ENCODE results near the gene PTPRK. TPM values are rescaled to one million over a fixed set of nuclear protein-coding genes. Genes with fewer than 3 reads are reported as not detected.

Gene PTPRK
- total and polyA plus RNA-seq, 2 donors (not counting 1 experiment from before 2014, with no cell fraction given) = 16.2 to 18.7 TPM

GRCh38 chr6:128074567-128074966 is 445.8 kb downstream of the PTPRK start:
- Mint-ChIP-seq H3K4me3 (no peak overlapping the region), H3K9me3 (ENCODE audit: insufficient read depth) (no peaks in the 10 kb centered on the region), H3K4me1 (no peaks in the 10 kb centered on the region), H3K27me3 (no peaks in the 10 kb centered on the region), H3K27ac (no peak overlapping the region)
- ChIA-PET CTCF (no interaction called here), POLR2A (no interaction called here)
- Histone ChIP-seq H3K4me1 (ENCODE audit: control insufficient read depth in 2 of 2, insufficient read depth in 2 of 2, low read length in 2 of 2) (no peaks in the 10 kb centered on the region), H2AFZ (ENCODE audit: insufficient read depth, low read depth, low read length, poor library complexity, severe bottlenecking) (no peak overlapping the region), H3K79me2 (ENCODE audit: control insufficient read depth, insufficient read depth, low read length) (no peaks in the 10 kb centered on the region), H3K9me3 (ENCODE audit: control extremely low read depth in 1 of 3, control insufficient read depth in 2 of 3, insufficient read depth in 1 of 3, low read length in 2 of 3) (no peaks in the 10 kb centered on the region), H3K4me3 (ENCODE audit: control extremely low read depth in 1 of 5, extremely low read depth in 1 of 5, insufficient read depth in 1 of 5, low read depth in 2 of 5, low read length in 4 of 5) (no peak overlapping the region), H3K9ac (ENCODE audit: low read length) (no peak overlapping the region), H3K27ac (ENCODE audit: low read length in 2 of 2) (no peak overlapping the region), H4K20me1 (ENCODE audit: control insufficient read depth, insufficient read depth, low read length, poor library complexity, severe bottlenecking) (no peaks in the 10 kb centered on the region), H3K4me2 (replicated peaks; ENCODE audit: low read depth, low read length, poor library complexity, severe bottlenecking) (no peak overlapping the region), H3K27me3 (replicated peaks in 1 of 4; ENCODE audit: control extremely low read depth in 1 of 4, control insufficient read depth in 3 of 4, insufficient read depth in 4 of 4, low read length in 3 of 4) (no peaks in the 10 kb centered on the region), H3K36me3 (replicated peaks in 1 of 2; ENCODE audit: control extremely low read depth in 1 of 2, control insufficient read depth in 1 of 2, extremely low read depth in 1 of 2, insufficient read depth in 2 of 2, low read length in 1 of 2) (peaks cover 9 to 12% of the 10 kb centered on the region in 2 experiments)
- no peak for ATAC-seq (ENCODE audit: low read depth)
- WGBS (ENCODE audit: insufficient coverage) = no CpG with 5 or more reads among the region's 2 CpGs
- intact Hi-C loops (cut with micrococcal nuclease) = no loop called here
- TF ChIP-seq EZH2 (IDR thresholded peaks at IDR 0.05; ENCODE audit: borderline replicate concordance, insufficient read depth, low read depth, low read length, poor library complexity, severe bottlenecking) (no peak), CTCF (IDR thresholded peaks at IDR 0.05) (no peak)
- DNase-seq = no peak

GRCh38 chr6:128073389-128073788 is 447.0 kb downstream of the PTPRK start:
- ChIA-PET POLR2A (no interaction called here), CTCF (no interaction called here)
- H3K36me3 ChIP-seq (replicated peaks in 1 of 2; ENCODE audit: control extremely low read depth in 1 of 2, control insufficient read depth in 1 of 2, extremely low read depth in 1 of 2, insufficient read depth in 2 of 2, low read length in 1 of 2) = peaks cover 9 to 11% of the 10 kb centered on the region in 2 experiments
- H3K9ac ChIP-seq (ENCODE audit: low read length) = no peak overlapping the region
- no peak overlapping the region for H3K4me3 Mint-ChIP-seq
- no peak for ATAC-seq (ENCODE audit: low read depth)
- intact Hi-C loops (cut with micrococcal nuclease) = no loop called here
- no peak overlapping the region for H2AFZ ChIP-seq (ENCODE audit: insufficient read depth, low read depth, low read length, poor library complexity, severe bottlenecking)
- H3K27ac Mint-ChIP-seq = no peak overlapping the region
- H3K79me2 ChIP-seq (ENCODE audit: control insufficient read depth, insufficient read depth, low read length) = no peaks in the 10 kb centered on the region
- TF ChIP-seq CTCF (IDR thresholded peaks at IDR 0.05) (no peak), EZH2 (IDR thresholded peaks at IDR 0.05; ENCODE audit: borderline replicate concordance, insufficient read depth, low read depth, low read length, poor library complexity, severe bottlenecking) (no peak)
- H3K4me1 Mint-ChIP-seq = no peaks in the 10 kb centered on the region
- H3K9me3 Mint-ChIP-seq (ENCODE audit: insufficient read depth) = no peaks in the 10 kb centered on the region
- H3K4me1 ChIP-seq (ENCODE audit: control insufficient read depth in 2 of 2, insufficient read depth in 2 of 2, low read length in 2 of 2) = no peaks in the 10 kb centered on the region
- no peak overlapping the region for H3K4me2 ChIP-seq (replicated peaks; ENCODE audit: low read depth, low read length, poor library complexity, severe bottlenecking)
- no peak overlapping the region for H3K27ac ChIP-seq (ENCODE audit: low read length in 2 of 2)
- WGBS (ENCODE audit: insufficient coverage) = no CpG with 5 or more reads among the region's 1 CpG
- H3K9me3 ChIP-seq (ENCODE audit: control extremely low read depth in 1 of 3, control insufficient read depth in 2 of 3, insufficient read depth in 1 of 3, low read length in 2 of 3) = no peaks in the 10 kb centered on the region
- H3K27me3 Mint-ChIP-seq = no peaks in the 10 kb centered on the region
- H3K27me3 ChIP-seq (replicated peaks in 1 of 4; ENCODE audit: control extremely low read depth in 1 of 4, control insufficient read depth in 3 of 4, insufficient read depth in 4 of 4, low read length in 3 of 4) = no peaks in the 10 kb centered on the region
- no peak overlapping the region for H3K4me3 ChIP-seq (ENCODE audit: control extremely low read depth in 1 of 5, extremely low read depth in 1 of 5, insufficient read depth in 1 of 5, low read depth in 2 of 5, low read length in 4 of 5)
- H4K20me1 ChIP-seq (ENCODE audit: control insufficient read depth, insufficient read depth, low read length, poor library complexity, severe bottlenecking) = no peaks in the 10 kb centered on the region
- no peak for DNase-seq
